Right atrium auricular region (tissue), 2 donors: ENCODE data around the gene CRYGD. TPM values are rescaled to one million over a fixed set of nuclear protein-coding genes. Genes with fewer than 3 reads are reported as not detected.

Experiments used
- DNase-seq: peaks from one replicate; pipeline ENCODE4 v3.0.0-alpha.2; 2019; ENCODE audit warnings: low spot score
- H3K27ac ChIP-seq, 2 donors: fragments of 200-600 bp; sonication (generic); 1 replicate in 1 of 2; 2 replicates in 1 of 2; pipeline ENCODE4 v1.5.1; 2016 to 2019
- H3K27me3 ChIP-seq, 2 donors: fragments of 200-600 bp; sonication (generic); one replicate each; pipeline versions ENCODE4 v1.5.1 to v1.6.0; 2017 to 2019
- H3K36me3 ChIP-seq: fragments of 200-600 bp; sonication (generic); one replicate; pipeline ENCODE4 v1.5.1; 2016
- H3K4me1 ChIP-seq, 2 donors: fragments of 200-600 bp; sonication (generic); one replicate each; pipeline versions ENCODE4 v1.5.1 to v1.6.0; 2017 to 2019
- H3K4me3 ChIP-seq, 2 donors: fragments of 200-600 bp; sonication (generic); 1 replicate in 1 of 2; 2 replicates in 1 of 2; pipeline ENCODE4 v1.5.1; 2017 to 2019; ENCODE audit warnings: mild to moderate bottlenecking in 1 of 2, moderate library complexity in 1 of 2
- H3K9me3 ChIP-seq, 2 donors: fragments of 200-600 bp; sonication (generic); one replicate each; pipeline ENCODE4 v1.5.1; 2019
- CTCF ChIP-seq, 2 donors: fragments of 200-600 bp; sonication (generic); IDR thresholded peaks; one replicate each; pipeline ENCODE4 v1.5.1; 2019; ENCODE audit warnings: antibody characterized with exemption in 2 of 2
- total RNA-seq, 2 donors: library from RNA; depleted of rRNA; stranded (reverse); fragments of >200 nt; gene quantifications; one replicate each; pipeline ENCODE4 v1.1.0, GENCODE V29; 2016

CRYGD gene
- total RNA-seq, 2 donors from 2014 or later = not detected

GRCh38 chr2:208135794-208136715 is 11.7 kb upstream of the CRYGD start:
- no peak for TF ChIP-seq CTCF (IDR thresholded peaks at IDR 0.05)
- H3K9me3 ChIP-seq = no peaks in the 10 kb centered on the region
- H3K27ac ChIP-seq = no peak overlapping the region
- H3K4me3 ChIP-seq = no peak overlapping the region
- no peak for DNase-seq
- no peaks in the 10 kb centered on the region for H3K27me3 ChIP-seq
- H3K36me3 ChIP-seq = no peaks in the 10 kb centered on the region
- H3K4me1 ChIP-seq = no peaks in the 10 kb centered on the region

GRCh38 chr2:208134928-208135586 is 10.7 kb upstream of the CRYGD start:
- no peak for TF ChIP-seq CTCF (IDR thresholded peaks at IDR 0.05)

GRCh38 chr2:208130712-208131110 is 6.4 kb upstream of the CRYGD start:
- no peak for TF ChIP-seq CTCF (IDR thresholded peaks at IDR 0.05)
- no peaks in the 10 kb centered on the region for H3K9me3 ChIP-seq
- H3K36me3 ChIP-seq = no peaks in the 10 kb centered on the region
- no peaks in the 10 kb centered on the region for H3K4me1 ChIP-seq
- H3K4me3 ChIP-seq = no peak overlapping the region
- H3K27ac ChIP-seq = no peak overlapping the region
- DNase-seq = no peak
- no peaks in the 10 kb centered on the region for H3K27me3 ChIP-seq

More at GRCh38 chr2:208134928-208135586, 10.7 kb upstream of the CRYGD start:
- DNase-seq = no peak
- H3K4me1 ChIP-seq = no peaks in the 10 kb centered on the region
- no peaks in the 10 kb centered on the region for H3K36me3 ChIP-seq
- no peak overlapping the region for H3K4me3 ChIP-seq
- H3K27ac ChIP-seq = no peak overlapping the region
- no peaks in the 10 kb centered on the region for H3K27me3 ChIP-seq
- H3K9me3 ChIP-seq = no peaks in the 10 kb centered on the region

- H3K36me3 ChIP-seq = no peaks in the 10 kb centered on the region
- H3K4me1 ChIP-seq = no peaks in the 10 kb centered on the region
- H3K9me3 ChIP-seq = no peaks in the 10 kb centered on the region
- no peaks in the 10 kb centered on the region for H3K27me3 ChIP-seq
- TF ChIP-seq CTCF (IDR thresholded peaks at IDR 0.05) = no peak
- no peak within 1 kb of the TSS for H3K4me3 ChIP-seq
- DNase-seq = no peak
- H3K27ac ChIP-seq = no peak within 1 kb of the TSS
These were observed 5.7 kb upstream of the CRYGD start, which contains the start of gene CRYGC for GRCh38 chr2:208129744-208130711. Gene CRYGC, minus strand, starts transcription at chr2:208129828. Its CDS starts 36 bp downstream, at chr2:208129792.

- Histone ChIP-seq H3K4me1 (peaks cover 0 to 7% of the 10 kb centered on the region in 2 donors), H3K4me3 (no peak overlapping the region), H3K9me3 (no peaks in the 10 kb centered on the region), H3K27me3 (no peaks in the 10 kb centered on the region), H3K27ac (no peak overlapping the region), H3K36me3 (no peaks in the 10 kb centered on the region)
- DNase-seq = no peak
- no peak for TF ChIP-seq CTCF (IDR thresholded peaks at IDR 0.05)
These were observed 3.8 kb upstream of the CRYGD start for GRCh38 chr2:208128136-208128535.
